AG20443 (cell line): ENCODE results near the gene RRBP1.

ENCODE experiments used
- DNase-seq: peaks from one replicate; pipeline ENCODE4 v3.0.0; 2012; ENCODE audit warnings: low spot score, mixed read lengths

The RRBP1 gene

DNA sequence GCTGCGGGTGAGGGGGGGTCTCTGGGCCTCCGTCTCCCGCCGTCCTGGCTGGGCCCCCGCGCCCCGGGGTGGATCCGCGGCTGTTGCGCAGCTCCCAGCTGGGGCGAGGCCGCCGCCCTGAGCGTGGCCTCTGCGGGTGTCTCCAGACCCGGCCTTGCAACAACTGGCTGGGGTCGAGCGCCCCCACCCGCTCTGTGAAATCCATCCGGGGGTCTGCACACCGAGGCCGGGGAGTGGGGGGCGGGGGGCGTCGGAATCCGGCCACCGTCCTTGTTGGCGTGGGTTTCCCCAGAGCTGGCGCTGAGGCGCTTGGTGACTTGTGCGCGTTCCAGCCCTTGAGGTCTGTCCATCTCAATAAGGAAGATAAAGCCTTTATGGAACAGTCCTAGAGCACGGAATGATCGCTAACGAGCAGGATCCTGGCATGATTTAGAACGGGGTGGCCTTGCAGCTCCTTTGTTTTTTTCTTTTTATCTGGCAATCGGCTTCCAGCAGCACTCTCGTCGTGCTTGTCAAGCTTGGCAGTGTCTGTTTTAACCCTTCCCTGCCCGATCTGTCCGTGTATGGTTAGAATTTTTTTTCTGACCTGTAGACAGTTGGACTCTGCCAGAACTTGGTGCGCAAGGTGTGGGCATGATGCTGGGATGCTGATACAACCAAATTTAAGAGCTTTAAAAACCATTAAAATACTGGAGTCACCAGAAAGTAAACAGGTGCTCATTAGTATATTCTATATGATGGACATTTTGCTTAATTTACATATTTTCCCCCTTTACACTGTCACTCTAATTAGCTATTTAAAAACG is 111.5 kb downstream of the RRBP1 start:
- peak; percentile 57 for DNase-seq

- DNase-seq = peak; percentile 98
Measured at GRCh38 chr20:17569616-17570346, 112.3 kb downstream of the RRBP1 start, which contains the start of gene DSTN. Gene DSTN (plus strand): TSS chr20:17570075. CDS start chr20:17570209, 134 bp downstream.

- peak; percentile 91 for DNase-seq
Measured at GRCh38 chr20:17568972-17569521, 113.0 kb downstream of the RRBP1 start.

- no peak for DNase-seq
Measured at GRCh38 chr20:17568045-17568788, 113.8 kb downstream of the RRBP1 start.

DNA sequence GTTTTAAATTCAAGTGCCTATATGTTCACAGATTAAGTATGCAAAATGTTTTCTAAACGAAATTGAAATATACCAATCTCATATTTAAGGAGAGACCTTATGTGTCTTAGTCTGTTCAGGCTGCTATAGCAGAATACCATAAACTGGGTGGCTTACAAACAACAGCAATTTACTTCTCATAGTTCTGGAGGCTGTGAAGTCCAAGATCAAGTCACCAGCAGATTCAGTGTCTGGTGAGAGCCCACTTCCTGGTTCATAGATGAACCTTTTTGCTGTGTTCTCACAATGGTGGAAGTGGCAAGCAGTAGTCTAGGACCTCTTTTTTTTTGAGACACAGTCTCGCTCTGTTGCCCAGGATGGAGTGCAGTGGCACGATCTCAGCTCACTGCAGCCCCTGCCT is 115.7 kb downstream of the RRBP1 start:
- DNase-seq = no peak

DNA sequence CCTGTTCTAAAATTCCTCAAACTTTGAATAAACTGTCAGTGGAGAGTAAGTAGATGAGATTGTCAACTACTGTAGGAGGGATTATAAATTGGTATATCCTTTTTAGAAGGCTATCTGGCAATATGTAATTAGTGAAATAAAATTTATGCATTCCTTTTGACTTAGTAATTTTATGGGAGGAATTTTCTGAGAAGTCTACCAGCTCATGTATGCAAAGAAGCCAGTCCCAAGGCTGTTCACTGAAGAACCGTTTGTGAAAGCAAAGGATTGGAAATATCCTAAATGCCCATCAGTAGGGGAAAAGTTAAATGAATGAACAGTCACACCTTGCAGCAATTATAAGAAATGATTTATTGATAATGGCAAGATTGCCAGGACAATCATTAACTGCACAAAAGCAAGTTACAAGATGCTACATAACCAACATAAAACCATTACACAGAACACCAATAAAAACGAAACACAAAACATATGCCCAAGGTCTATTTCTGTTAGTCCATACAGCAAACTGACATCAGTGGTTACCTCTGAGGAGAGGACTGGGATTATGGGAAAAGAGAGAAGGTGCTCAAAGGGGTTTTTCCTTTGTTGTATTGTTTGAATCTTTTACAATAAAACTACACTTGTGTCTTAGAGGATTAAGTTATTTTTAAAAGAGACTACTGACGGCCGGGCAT is 116.7 kb downstream of the RRBP1 start:
- DNase-seq = no peak
